DOHH2 (cell line): Measurements from ENCODE around the gene PCSK5.

Source experiments
- H3F3A ChIP-seq: fragments of 200-600 bp; sonication (generic), shearing (Covaris generic); 2 replicates; pipeline ENCODE4 v1.6.0; 2016; ENCODE audit warnings: antibody characterized with exemption, mild to moderate bottlenecking; ENCODE audit not compliant: control insufficient read depth, insufficient read depth
- H3K27ac ChIP-seq: fragments of 200-600 bp; sonication (generic); 2 replicates; pipeline ENCODE4 v1.5.1; 2014; ENCODE audit warnings: low read depth, mild to moderate bottlenecking, low read length, moderate library complexity
- H3K27me3 ChIP-seq: fragments of 200-600 bp; sonication (generic); 2 replicates; pipeline ENCODE4 v1.6.1; 2014; ENCODE audit warnings: mild to moderate bottlenecking, low read length, mixed read lengths; ENCODE audit not compliant: control insufficient read depth
- H3K36me3 ChIP-seq: fragments of 200-600 bp; sonication (generic); 2 replicates; pipeline ENCODE4 v1.6.1; 2014; ENCODE audit warnings: mild to moderate bottlenecking, low read length, moderate library complexity, mixed read lengths; ENCODE audit not compliant: control insufficient read depth
- H3K4me1 ChIP-seq: fragments of 200-600 bp; sonication (generic); 2 replicates; pipeline ENCODE4 v1.6.1; 2014; ENCODE audit warnings: mild to moderate bottlenecking, low read length, mixed read lengths; ENCODE audit not compliant: control insufficient read depth
- H3K4me2 ChIP-seq: fragments of 200-600 bp; sonication (generic); 2 replicates; pipeline ENCODE4 v1.6.0; 2014; ENCODE audit warnings: mild to moderate bottlenecking, low read length, moderate library complexity
- H3K4me3 ChIP-seq: fragments of 200-600 bp; sonication (generic); 2 replicates; pipeline ENCODE4 v1.5.1; 2014; ENCODE audit warnings: mild to moderate bottlenecking, low read length, mixed read lengths
- H3K79me2 ChIP-seq: fragments of 200-600 bp; sonication (generic); 2 replicates; pipeline ENCODE4 v1.6.1; 2014; ENCODE audit warnings: mild to moderate bottlenecking, low read length, mixed read lengths; ENCODE audit not compliant: control insufficient read depth
- H3K9me2 ChIP-seq: fragments of 200-600 bp; sonication (generic); replicated peaks from 2 replicates; pipeline ENCODE4 v1.6.1; 2014; ENCODE audit warnings: mild to moderate bottlenecking, low read length, mixed read lengths; ENCODE audit not compliant: control insufficient read depth
- H3K9me3 ChIP-seq: fragments of 200-600 bp; sonication (generic); 2 replicates; pipeline ENCODE4 v1.6.1; 2014; ENCODE audit warnings: antibody characterized with exemption, low read length, mixed read lengths; ENCODE audit not compliant: control insufficient read depth, insufficient read depth
- H4K20me1 ChIP-seq: fragments of 200-600 bp; sonication (generic); 2 replicates; pipeline ENCODE4 v1.6.0; 2014; ENCODE audit warnings: low read depth, mild to moderate bottlenecking, antibody characterized with exemption, low read length, moderate library complexity; ENCODE audit not compliant: control insufficient read depth, insufficient read depth
- EZH2phosphoT487 ChIP-seq: fragments of 200-600 bp; sonication (generic); IDR thresholded peaks from 2 replicates; pipeline ENCODE4 v1.6.1; 2017; ENCODE audit warnings: borderline replicate concordance, mild to moderate bottlenecking, antibody characterized with exemption, low read length, moderate library complexity, mixed read lengths
- TF ChIP-seq, protein P1 (sequence below): fragments of 200-600 bp; sonication (generic); IDR thresholded peaks from one replicate; pipeline ENCODE4 v1.5.1; 2014; ENCODE audit warnings: antibody characterized with exemption, mild to moderate bottlenecking, low read depth, low read length; ENCODE audit not compliant: poor library complexity, severe bottlenecking

PCSK5 gene

DNA sequence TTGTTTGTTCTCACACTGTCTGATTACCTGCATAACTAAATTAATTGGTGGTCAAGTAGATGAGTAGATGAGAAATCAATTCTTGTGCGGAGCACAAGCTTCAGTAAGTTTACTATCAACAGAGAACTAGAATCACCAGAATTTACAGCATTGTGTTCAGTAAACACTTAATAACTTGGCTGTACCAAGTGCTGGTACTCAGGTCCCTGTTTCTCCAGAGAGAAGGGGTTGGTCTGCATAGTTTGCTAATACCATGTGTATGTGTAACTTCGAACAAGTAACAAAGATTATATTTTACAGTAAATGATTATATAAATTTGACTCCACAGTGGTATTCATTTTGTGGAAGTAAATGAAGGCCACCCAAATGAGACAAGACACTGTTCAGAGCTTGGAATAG, 146.3 kb downstream of the PCSK5 start:
- Histone ChIP-seq H3K27me3 (no peaks in the 10 kb centered on the region), H3K79me2 (no peaks in the 10 kb centered on the region), H3K4me3 (no peak overlapping the region), H3F3A (no peaks in the 10 kb centered on the region), H3K9me3 (no peaks in the 10 kb centered on the region), H3K36me3 (no peaks in the 10 kb centered on the region), H4K20me1 (no peaks in the 10 kb centered on the region), H3K4me1 (0 out of 2 replicates have a peak, but pooled peaks cover 3% of the 10 kb centered on the region), H3K9me2 (no peaks in the 10 kb centered on the region), H3K27ac (no peak overlapping the region), H3K4me2 (no peak overlapping the region)
- TF ChIP-seq, protein P1, sequence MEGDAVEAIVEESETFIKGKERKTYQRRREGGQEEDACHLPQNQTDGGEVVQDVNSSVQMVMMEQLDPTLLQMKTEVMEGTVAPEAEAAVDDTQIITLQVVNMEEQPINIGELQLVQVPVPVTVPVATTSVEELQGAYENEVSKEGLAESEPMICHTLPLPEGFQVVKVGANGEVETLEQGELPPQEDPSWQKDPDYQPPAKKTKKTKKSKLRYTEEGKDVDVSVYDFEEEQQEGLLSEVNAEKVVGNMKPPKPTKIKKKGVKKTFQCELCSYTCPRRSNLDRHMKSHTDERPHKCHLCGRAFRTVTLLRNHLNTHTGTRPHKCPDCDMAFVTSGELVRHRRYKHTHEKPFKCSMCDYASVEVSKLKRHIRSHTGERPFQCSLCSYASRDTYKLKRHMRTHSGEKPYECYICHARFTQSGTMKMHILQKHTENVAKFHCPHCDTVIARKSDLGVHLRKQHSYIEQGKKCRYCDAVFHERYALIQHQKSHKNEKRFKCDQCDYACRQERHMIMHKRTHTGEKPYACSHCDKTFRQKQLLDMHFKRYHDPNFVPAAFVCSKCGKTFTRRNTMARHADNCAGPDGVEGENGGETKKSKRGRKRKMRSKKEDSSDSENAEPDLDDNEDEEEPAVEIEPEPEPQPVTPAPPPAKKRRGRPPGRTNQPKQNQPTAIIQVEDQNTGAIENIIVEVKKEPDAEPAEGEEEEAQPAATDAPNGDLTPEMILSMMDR: no peak
- TF ChIP-seq EZH2phosphoT487: no peak

DNA sequence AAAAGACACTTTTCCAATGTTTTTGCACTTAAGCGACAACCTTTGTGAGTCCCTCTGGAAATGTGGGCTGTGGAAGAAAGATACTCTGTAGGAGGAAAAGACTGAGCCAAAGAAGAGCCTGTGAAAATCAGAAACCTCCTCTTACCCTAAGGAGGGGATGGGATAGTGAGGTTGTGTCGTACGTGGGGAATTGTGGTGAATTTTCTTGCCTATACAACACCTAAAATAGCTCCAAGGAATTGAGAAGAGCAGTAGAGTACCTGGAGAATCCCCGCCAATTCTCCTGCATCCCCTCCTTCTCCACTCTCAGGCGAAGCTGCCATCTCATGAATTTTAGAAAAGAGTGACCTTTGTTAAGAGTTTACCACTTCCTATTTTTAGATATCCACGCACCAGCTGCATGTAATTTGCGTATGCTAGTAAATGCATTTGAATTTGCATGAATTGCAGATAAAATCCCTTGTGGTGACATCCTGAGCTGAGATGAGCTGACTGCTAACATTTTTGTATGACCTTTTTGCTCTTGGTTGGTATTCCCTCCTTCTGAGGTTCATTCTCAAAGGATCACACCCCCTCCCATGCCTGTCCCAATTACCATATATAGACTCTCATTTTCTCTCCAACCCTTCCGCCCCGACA, 147.2 kb downstream of the PCSK5 start:
- Histone ChIP-seq H3K4me3 (no peak overlapping the region), H4K20me1 (no peaks in the 10 kb centered on the region), H3K9me3 (no peaks in the 10 kb centered on the region), H3F3A (no peaks in the 10 kb centered on the region), H3K9me2 (no peaks in the 10 kb centered on the region), H3K36me3 (no peaks in the 10 kb centered on the region), H3K27ac (no peak overlapping the region), H3K4me1 (0 out of 2 replicates have a peak, but pooled peaks cover 3% of the 10 kb centered on the region), H3K79me2 (no peaks in the 10 kb centered on the region), H3K27me3 (no peaks in the 10 kb centered on the region), H3K4me2 (no peak overlapping the region)
- TF ChIP-seq EZH2phosphoT487: no peak
- TF ChIP-seq, protein P1: no peak

DNA sequence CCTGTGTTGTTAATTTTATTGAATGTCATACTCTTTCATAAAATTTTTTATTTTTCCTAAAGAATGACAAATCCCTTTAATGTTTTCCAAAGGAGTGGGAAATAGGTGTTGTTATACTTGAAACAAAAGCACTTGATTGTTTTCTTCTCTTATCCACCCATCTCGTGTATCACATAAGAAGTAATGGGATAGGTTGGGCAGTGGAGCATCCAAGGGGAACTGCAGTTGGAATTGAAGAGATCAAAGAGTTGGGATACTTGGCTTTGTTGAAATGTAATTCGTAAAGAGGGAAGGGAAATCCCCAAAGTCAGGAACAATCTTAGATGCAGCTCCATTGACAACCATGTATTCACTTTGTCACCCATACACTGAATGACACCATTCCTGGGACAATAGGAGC, 148.0 kb downstream of the PCSK5 start:
- H3K9me3 ChIP-seq: no peaks in the 10 kb centered on the region
- no peaks in the 10 kb centered on the region for H3K79me2 ChIP-seq
- 0 out of 2 replicates have a peak, but pooled peaks cover 3% of the 10 kb centered on the region for H3K4me1 ChIP-seq
- no peak overlapping the region for H3K27ac ChIP-seq
- no peaks in the 10 kb centered on the region for H3K9me2 ChIP-seq
- TF ChIP-seq EZH2phosphoT487: no peak
- TF ChIP-seq, protein P1: no peak
- no peaks in the 10 kb centered on the region for H3F3A ChIP-seq
- no peak overlapping the region for H3K4me3 ChIP-seq
- no peaks in the 10 kb centered on the region for H3K36me3 ChIP-seq
- no peaks in the 10 kb centered on the region for H4K20me1 ChIP-seq
- H3K4me2 ChIP-seq: no peak overlapping the region
- no peaks in the 10 kb centered on the region for H3K27me3 ChIP-seq
